Skeletal muscle tissue (tissue), 4 donors: ENCODE measurements around the gene CREBBP. TPM values are rescaled to one million over a fixed set of nuclear protein-coding genes. Genes with fewer than 3 reads are reported as not detected.

Source experiments
- H3K27ac ChIP-seq: one replicate; pipeline ENCODE4 v1.7.0; 2013; ENCODE audit warnings: mild to moderate bottlenecking, low read depth, low read length, inconsistent platforms
- H3K27me3 ChIP-seq, 3 donors: one replicate each; pipeline ENCODE4 v1.7.0; 2013; ENCODE audit warnings: low read length in 3 of 3; ENCODE audit not compliant: control insufficient read depth in 3 of 3, insufficient read depth in 3 of 3
- H3K36me3 ChIP-seq, 3 donors: one replicate each; pipeline ENCODE4 v1.7.0; 2013; ENCODE audit warnings: low read length in 3 of 3; ENCODE audit not compliant: control insufficient read depth in 3 of 3, insufficient read depth in 3 of 3
- H3K4me1 ChIP-seq, 3 donors: one replicate each; pipeline ENCODE4 v1.7.0; 2013; ENCODE audit warnings: low read length in 3 of 3, mild to moderate bottlenecking in 3 of 3; ENCODE audit not compliant: control insufficient read depth in 3 of 3, insufficient read depth in 3 of 3
- H3K4me3 ChIP-seq, 3 donors: one replicate each; pipeline ENCODE4 v1.7.0; 2013; ENCODE audit warnings: low read length in 3 of 3
- H3K9ac ChIP-seq, 3 donors: one replicate each; pipeline ENCODE4 v1.7.0; 2013; ENCODE audit warnings: low read length in 3 of 3, mild to moderate bottlenecking in 3 of 3, moderate library complexity in 2 of 3, low read depth in 1 of 3
- H3K9me3 ChIP-seq, 3 donors: one replicate each; pipeline ENCODE4 v1.7.0; 2013; ENCODE audit warnings: low read length in 3 of 3; ENCODE audit not compliant: control insufficient read depth in 3 of 3
- total RNA-seq: library from RNA; depleted of rRNA; stranded (reverse); fragments of >200 nt; gene quantifications from one replicate; pipeline ENCODE4 v1.2.3, GENCODE V29; 2014
- donor health status: Osteomylitis.

CREBBP gene
- total RNA-seq, 1 donor from 2014 or later: 49.6 TPM

GRCh38 chr16:3788711-3789374 lies 91.7 kb downstream of the CREBBP start:
- Histone ChIP-seq H3K4me3 (no peak overlapping the region), H3K9me3 (no peaks in the 10 kb centered on the region), H3K36me3 (peaks cover 17 to 35% (median 31%) of the 10 kb centered on the region in 3 donors), H3K9ac (no peak overlapping the region), H3K4me1 (peaks cover 8 to 17% (median 12%) of the 10 kb centered on the region in 3 donors), H3K27me3 (no peaks in the 10 kb centered on the region), H3K27ac (no peak overlapping the region)

- H3K4me1 ChIP-seq: peaks cover 5 to 10% (median 6%) of the 10 kb centered on the region in 3 donors
- no peak overlapping the region for H3K4me3 ChIP-seq
- no peaks in the 10 kb centered on the region for H3K9me3 ChIP-seq
- H3K9ac ChIP-seq: no peak overlapping the region
- H3K36me3 ChIP-seq: peaks cover 17 to 32% (median 31%) of the 10 kb centered on the region in 3 donors
- H3K27me3 ChIP-seq: no peaks in the 10 kb centered on the region
- no peak overlapping the region for H3K27ac ChIP-seq
These were observed 92.4 kb downstream of the CREBBP start for GRCh38 chr16:3787924-3788661.

GRCh38 chr16:3785413-3785812 lies 95.1 kb downstream of the CREBBP start:
- Histone ChIP-seq H3K9me3 (no peaks in the 10 kb centered on the region), H3K27me3 (no peaks in the 10 kb centered on the region), H3K36me3 (peaks cover 13 to 31% (median 20%) of the 10 kb centered on the region in 3 donors), H3K9ac (no peak overlapping the region), H3K27ac (no peak overlapping the region), H3K4me3 (no peak overlapping the region), H3K4me1 (peaks cover 0 to 4% (median 0%) of the 10 kb centered on the region in 3 donors)

GRCh38 chr16:3783516-3783915 lies 97.0 kb downstream of the CREBBP start:
- no peak overlapping the region for H3K27ac ChIP-seq
- no peak overlapping the region for H3K4me3 ChIP-seq
- H3K9me3 ChIP-seq: no peaks in the 10 kb centered on the region
- H3K36me3 ChIP-seq: peaks cover 27 to 41% (median 30%) of the 10 kb centered on the region in 3 donors
- peaks cover 0 to 4% (median 0%) of the 10 kb centered on the region in 3 donors for H3K4me1 ChIP-seq
- no peaks in the 10 kb centered on the region for H3K27me3 ChIP-seq
- no peak overlapping the region for H3K9ac ChIP-seq

- H3K4me1 ChIP-seq: no peaks in the 10 kb centered on the region
- H3K27ac ChIP-seq: no peak overlapping the region
- no peak overlapping the region for H3K4me3 ChIP-seq
- no peak overlapping the region for H3K9ac ChIP-seq
- H3K36me3 ChIP-seq: peaks cover 36 to 50% (median 38%) of the 10 kb centered on the region in 3 donors
- no peaks in the 10 kb centered on the region for H3K9me3 ChIP-seq
- no peaks in the 10 kb centered on the region for H3K27me3 ChIP-seq
These were observed 97.9 kb downstream of the CREBBP start for GRCh38 chr16:3782566-3782965.

GRCh38 chr16:3781421-3781820 lies 99.1 kb downstream of the CREBBP start:
- Histone ChIP-seq H3K9me3 (no peaks in the 10 kb centered on the region), H3K27ac (no peak overlapping the region), H3K4me3 (no peak overlapping the region), H3K4me1 (peaks cover 3 to 4% (median 3%) of the 10 kb centered on the region in 3 donors), H3K9ac (no peak overlapping the region), H3K27me3 (no peaks in the 10 kb centered on the region), H3K36me3 (peaks cover 35 to 54% (median 39%) of the 10 kb centered on the region in 3 donors)

GRCh38 chr16:3780570-3780969 lies 99.9 kb downstream of the CREBBP start:
- peaks cover 34 to 59% (median 44%) of the 10 kb centered on the region in 3 donors for H3K36me3 ChIP-seq

GRCh38 chr16:3776316-3776715 lies 104.2 kb downstream of the CREBBP start:
- H3K9me3 ChIP-seq: no peaks in the 10 kb centered on the region
- H3K4me3 ChIP-seq: no peak overlapping the region
- H3K27ac ChIP-seq: no peak overlapping the region
- H3K9ac ChIP-seq: peak overlapping the region in 1 of 3 donors; percentile 41
- H3K27me3 ChIP-seq: no peaks in the 10 kb centered on the region
- peaks cover 26 to 33% (median 27%) of the 10 kb centered on the region in 3 donors for H3K4me1 ChIP-seq
- H3K36me3 ChIP-seq: peaks cover 37 to 61% (median 57%) of the 10 kb centered on the region in 3 donors

More at GRCh38 chr16:3780570-3780969, 99.9 kb downstream of the CREBBP start:
- Histone ChIP-seq H3K27ac (no peak overlapping the region), H3K9me3 (no peaks in the 10 kb centered on the region), H3K9ac (no peak overlapping the region), H3K4me1 (peaks cover 8 to 9% (median 8%) of the 10 kb centered on the region in 3 donors), H3K27me3 (no peaks in the 10 kb centered on the region), H3K4me3 (no peak overlapping the region)

- H3K36me3 ChIP-seq: peaks cover 38 to 61% (median 60%) of the 10 kb centered on the region in 3 donors
These were observed 105.7 kb downstream of the CREBBP start for GRCh38 chr16:3774819-3775218.

More at GRCh38 chr16:3774819-3775218, 105.7 kb downstream of the CREBBP start:
- no peaks in the 10 kb centered on the region for H3K9me3 ChIP-seq
- H3K4me1 ChIP-seq: peaks cover 26 to 33% (median 27%) of the 10 kb centered on the region in 3 donors
- H3K27me3 ChIP-seq: no peaks in the 10 kb centered on the region
- no peak overlapping the region for H3K9ac ChIP-seq
- no peak overlapping the region for H3K4me3 ChIP-seq
- H3K27ac ChIP-seq: no peak overlapping the region
